Keratinocyte (primary cell): ENCODE measurements around the gene OLFML2B. TPM values are rescaled to one million over a fixed set of nuclear protein-coding genes. Genes with fewer than 3 reads are reported as not detected.

Source experiments
- DNase-seq: peaks from one replicate; pipeline ENCODE4 v3.0.0-alpha.2; 2011; ENCODE audit warnings: low read depth, missing footprints, low spot score
- FAIRE-seq: peaks from 2 replicates; lab custom pipeline; 2011; peaks lifted over from hg19 to GRCh38; lab: Jason Lieb, UNC
- H2AFZ ChIP-seq: 2 replicates; pipeline ENCODE4 v1.6.0; 2012; ENCODE audit warnings: low read length, control low read depth, inconsistent platforms; ENCODE audit not compliant: control insufficient read depth
- H3K27ac ChIP-seq: 2 replicates; pipeline ENCODE4 v1.5.1; 2011; ENCODE audit warnings: low read length; ENCODE audit not compliant: control insufficient read depth, insufficient read depth
- H3K27me3 ChIP-seq: 3 replicates; pipeline ENCODE4 v1.6.0; 2011; ENCODE audit warnings: low read length; ENCODE audit not compliant: control insufficient read depth, insufficient read depth; ENCODE audit errors: extremely low read depth
- H3K36me3 ChIP-seq, 2 experiments: 2 replicates in 1 of 2; 3 replicates in 1 of 2; pipeline ENCODE4 v1.5.1; 2011; ENCODE audit warnings: low read length in 2 of 2, mild to moderate bottlenecking in 1 of 2; ENCODE audit not compliant: control insufficient read depth in 2 of 2, insufficient read depth in 2 of 2; ENCODE audit errors: extremely low read depth in 1 of 2
- H3K4me1 ChIP-seq: 3 replicates; pipeline ENCODE4 v1.5.1; 2011; ENCODE audit warnings: low read length; ENCODE audit not compliant: control insufficient read depth, insufficient read depth; ENCODE audit errors: extremely low read depth
- H3K4me2 ChIP-seq: 3 replicates; pipeline ENCODE4 v1.6.0; 2011; ENCODE audit warnings: low read depth, low read length; ENCODE audit not compliant: control insufficient read depth, insufficient read depth; ENCODE audit errors: extremely low read depth
- H3K4me3 ChIP-seq, 3 experiments: fragments of 200-600 bp in 1 of 3; sonication (generic) in 1 of 3; 2 replicates in 2 of 3; 3 replicates in 1 of 3; pipeline ENCODE4 v1.5.1; 2011 to 2016; ENCODE audit warnings: low read length in 3 of 3, mild to moderate bottlenecking in 3 of 3, control low read depth in 2 of 3, inconsistent platforms in 1 of 3, low read depth in 1 of 3, mixed read lengths in 1 of 3, mixed run types in 1 of 3, moderate library complexity in 1 of 3; ENCODE audit not compliant: control insufficient read depth in 2 of 3, insufficient read depth in 2 of 3; ENCODE audit errors: extremely low read depth in 1 of 3
- H3K79me2 ChIP-seq: 2 replicates; pipeline ENCODE4 v1.6.0; 2012; ENCODE audit warnings: low read length; ENCODE audit not compliant: control insufficient read depth, insufficient read depth
- H3K9ac ChIP-seq: 3 replicates; pipeline ENCODE4 v1.6.0; 2011; ENCODE audit warnings: low read length; ENCODE audit not compliant: control insufficient read depth, insufficient read depth; ENCODE audit errors: extremely low read depth
- H3K9me1 ChIP-seq: 3 replicates; pipeline ENCODE4 v1.6.0; 2011; ENCODE audit warnings: low read length; ENCODE audit not compliant: control insufficient read depth, insufficient read depth; ENCODE audit errors: extremely low read depth
- H3K9me3 ChIP-seq: 2 replicates; pipeline ENCODE4 v1.5.1; 2012; ENCODE audit warnings: low read depth, low read length; ENCODE audit not compliant: control insufficient read depth
- H4K20me1 ChIP-seq: 3 replicates; pipeline ENCODE4 v1.6.0; 2011; ENCODE audit warnings: low read length; ENCODE audit not compliant: control insufficient read depth, insufficient read depth; ENCODE audit errors: extremely low read depth
- CTCF ChIP-seq, 3 experiments: IDR thresholded peaks in 1 of 3; conservative IDR thresholded peaks in 1 of 3; optimal IDR thresholded peaks in 1 of 3; 2 replicates in 2 of 3; 3 replicates in 1 of 3; pipeline versions ENCODE3 to v1.5.1; 2011; ENCODE audit warnings: low read length in 3 of 3, mild to moderate bottlenecking in 3 of 3, moderate library complexity in 2 of 3, control low read depth in 1 of 3, inconsistent platforms in 1 of 3; ENCODE audit not compliant: insufficient read depth in 2 of 3; ENCODE audit errors: extremely low read depth in 1 of 3
- EZH2 ChIP-seq: IDR thresholded peaks from one replicate; pipeline ENCODE4 v1.6.1; 2012; ENCODE audit warnings: inconsistent platforms, mild to moderate bottlenecking, low read length, moderate library complexity
- dilution Hi-C: fragments of 300-500 bp; cut with MboI; formaldehyde crosslinking; loops from one replicate; pipeline ENCODE4 v1.7.0; 2020; ENCODE audit warnings: low sequenced_read_pairs; ENCODE audit not compliant: extremely low pct_ligation_motif_present
- polyA plus RNA-seq, 5 experiments: library from polyadenylated mRNA; depleted of rRNA in 3 of 5; stranded (reverse) in 3 of 5; stranded (forward) in 1 of 5; unstranded in 1 of 5; fragments of >200 nt; gene quantifications; 1 replicate in 1 of 5; 2 replicates in 3 of 5; 3 replicates in 1 of 5; pipeline versions ENCODE4 v1.2.1 to v1.2.3, GENCODE V29; 2011 to 2012; ENCODE audit warnings: missing spikeins in 2 of 5, low read depth in 1 of 5, low replicate concordance in 1 of 5

Gene OLFML2B
- polyA plus RNA-seq, 1 donor (not counting 4 experiments of a cell fraction or from before 2014, with no cell fraction given) = not detected

GRCh38 chr1:162033428-162033827 is 9.8 kb upstream of the OLFML2B start:
- peaks cover 11% of the 10 kb centered on the region for H3K27me3 ChIP-seq
- no peak overlapping the region for H2AFZ ChIP-seq
- H3K27ac ChIP-seq = no peak overlapping the region
- DNase-seq (no peak), FAIRE-seq (no peak)
- no peak overlapping the region for H3K4me2 ChIP-seq
- H3K4me3 ChIP-seq = no peak overlapping the region
- no peaks in the 10 kb centered on the region for H4K20me1 ChIP-seq
- dilution Hi-C loops = no loop called here
- H3K9ac ChIP-seq = no peak overlapping the region
- no peaks in the 10 kb centered on the region for H3K79me2 ChIP-seq
- H3K9me3 ChIP-seq = no peaks in the 10 kb centered on the region
- no peaks in the 10 kb centered on the region for H3K36me3 ChIP-seq
- H3K9me1 ChIP-seq = no peaks in the 10 kb centered on the region
- TF ChIP-seq CTCF (optimal IDR thresholded peaks at IDR 0.05 in 1 of 3, IDR thresholded peaks at IDR 0.05 in 1 of 3, conservative IDR thresholded peaks at IDR 0.05 in 1 of 3; ENCODE audit: extremely low read depth in 1 of 3, insufficient read depth in 2 of 3, low read length in 3 of 3) (no peak), EZH2 (no peak)
- H3K4me1 ChIP-seq = peaks cover 20% of the 10 kb centered on the region

GRCh38 chr1:162030759-162031280 is 7.2 kb upstream of the OLFML2B start:
- H3K9me3 ChIP-seq = no peaks in the 10 kb centered on the region
- H3K9ac ChIP-seq = no peak overlapping the region
- TF ChIP-seq CTCF (optimal IDR thresholded peaks at IDR 0.05 in 1 of 3, IDR thresholded peaks at IDR 0.05 in 1 of 3, conservative IDR thresholded peaks at IDR 0.05 in 1 of 3; ENCODE audit: extremely low read depth in 1 of 3, insufficient read depth in 2 of 3, low read length in 3 of 3) (no peak), EZH2 (no peak)
- H3K4me1 ChIP-seq = peaks cover 12% of the 10 kb centered on the region
- dilution Hi-C loops = no loop called here
- no peak overlapping the region for H2AFZ ChIP-seq
- H3K36me3 ChIP-seq = no peaks in the 10 kb centered on the region
- H3K27ac ChIP-seq = no peak overlapping the region
- FAIRE-seq (no peak), DNase-seq (no peak)
- no peaks in the 10 kb centered on the region for H3K9me1 ChIP-seq
- no peak overlapping the region for H3K4me2 ChIP-seq
- no peaks in the 10 kb centered on the region for H3K79me2 ChIP-seq
- no peaks in the 10 kb centered on the region for H4K20me1 ChIP-seq
- H3K27me3 ChIP-seq = peaks cover 19% of the 10 kb centered on the region
- H3K4me3 ChIP-seq = no peak overlapping the region
